ENCODE results near the gene HACD2. TPM values are rescaled to one million over a fixed set of nuclear protein-coding genes. Genes with fewer than 3 reads are reported as not detected.

The HACD2 gene
- total and polyA plus RNA-seq, 2 experiments from 2014 or later, result 27.0 to 41.2 TPM

- TF ChIP-seq EZH2 (IDR thresholded peaks at IDR 0.05; ENCODE audit: insufficient read depth, poor library complexity, severe bottlenecking) (no peak), EZH2phosphoT487 (IDR thresholded peaks at IDR 0.05; ENCODE audit: insufficient read depth, low read depth) (no peak)
- Histone ChIP-seq H3K9ac (no peak overlapping the region), H3K4me3 (no peak overlapping the region)
These were observed 25.6 kb downstream of the HACD2 start for GRCh38 chr3:123559040-123559861.

DNA sequence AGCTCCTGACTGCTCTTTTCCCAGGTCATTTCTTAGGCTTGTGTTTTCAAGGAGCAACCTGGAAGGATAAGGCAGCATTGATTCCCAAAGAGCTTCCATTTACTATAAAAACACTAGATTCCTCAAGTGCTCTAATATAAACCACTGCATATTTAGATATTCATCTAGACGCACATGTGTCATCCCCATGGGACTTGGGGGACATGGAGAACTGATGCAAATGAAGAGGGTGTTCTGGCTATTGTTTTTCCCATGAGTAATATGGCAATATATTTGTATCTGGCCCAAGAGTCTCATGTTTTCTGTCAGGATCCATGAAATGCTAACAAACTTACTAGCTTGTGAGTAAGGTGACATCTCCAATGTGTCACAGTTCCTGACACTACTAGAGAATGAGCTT lies 31.3 kb downstream of the HACD2 start:
- WGBS, 2 experiments (ENCODE audit: low coverage in 1 of 2, low lambda C conversion rate in 2 of 2, missing lambda C conversion rate in 2 of 2), result 96 to 100% methylated on average over 1 of the region's 1 CpG
- H3K9me3 ChIP-seq (ENCODE audit: low read depth), result no peaks in the 10 kb centered on the region
- H3K79me2 ChIP-seq (ENCODE audit: insufficient read depth), result peaks cover 24% of the 10 kb centered on the region

More at GRCh38 chr3:123559040-123559861, 25.6 kb downstream of the HACD2 start:
- no peak overlapping the region for H2AFZ ChIP-seq
- no peak overlapping the region for H3K27ac ChIP-seq
- H3K79me2 ChIP-seq (ENCODE audit: insufficient read depth), result peaks cover 18% of the 10 kb centered on the region
- no peaks in the 10 kb centered on the region for H3K4me1 ChIP-seq (ENCODE audit: insufficient read depth)
- H4K20me1 ChIP-seq (ENCODE audit: insufficient read depth), result no peaks in the 10 kb centered on the region
- H3K27me3 ChIP-seq (replicated peaks; ENCODE audit: insufficient read depth), result no peaks in the 10 kb centered on the region
- no peak overlapping the region for H3K4me2 ChIP-seq (ENCODE audit: unreplicated experiment)
- 27 to 30% methylated on average over 12 of the region's 12 CpGs for WGBS, 2 experiments (ENCODE audit: low coverage in 1 of 2, low lambda C conversion rate in 2 of 2, missing lambda C conversion rate in 2 of 2)
- H3K36me3 ChIP-seq (ENCODE audit: low read depth), result no peaks in the 10 kb centered on the region
- H3K9me3 ChIP-seq (ENCODE audit: low read depth), result no peaks in the 10 kb centered on the region
- no peaks in the 10 kb centered on the region for H3K9me2 ChIP-seq (ENCODE audit: insufficient read depth)
- DNase-seq, result peak; percentile 77
- H3F3A ChIP-seq (ENCODE audit: insufficient read depth), result 0 out of 2 replicates have a peak, but pooled peaks cover 5% of the 10 kb centered on the region
- in situ Hi-C loops (cut with MboI), result loop anchor here (5.0 kb wide), 1 partner anchor 232 kb away; no protein-coding TSS in a partner anchor

GRCh38 chr3:123552768-123553167 lies 32.1 kb downstream of the HACD2 start:
- DNase-seq, result no peak
- in situ Hi-C loops (cut with MboI), result no loop called here
- no peaks in the 10 kb centered on the region for H3F3A ChIP-seq (ENCODE audit: insufficient read depth)
- H3K27me3 ChIP-seq (replicated peaks; ENCODE audit: insufficient read depth), result no peaks in the 10 kb centered on the region
- peaks cover 4% of the 10 kb centered on the region; the same call in 1 of the 2 replicates for H4K20me1 ChIP-seq (ENCODE audit: insufficient read depth)
- no peaks in the 10 kb centered on the region for H3K4me1 ChIP-seq (ENCODE audit: insufficient read depth)
- H3K9ac ChIP-seq, result no peak overlapping the region
- H3K4me2 ChIP-seq (ENCODE audit: unreplicated experiment), result no peak overlapping the region
- TF ChIP-seq EZH2 (IDR thresholded peaks at IDR 0.05; ENCODE audit: insufficient read depth, poor library complexity, severe bottlenecking), result no peak
- TF ChIP-seq EZH2phosphoT487 (IDR thresholded peaks at IDR 0.05; ENCODE audit: insufficient read depth, low read depth), result no peak
- no peak overlapping the region for H3K4me3 ChIP-seq
- H3K9me3 ChIP-seq (ENCODE audit: low read depth), result no peaks in the 10 kb centered on the region
- no peaks in the 10 kb centered on the region; the same call in 1 of the 2 replicates for H3K36me3 ChIP-seq (ENCODE audit: low read depth)
- H2AFZ ChIP-seq, result no peak overlapping the region
- no peak overlapping the region for H3K27ac ChIP-seq
- H3K9me2 ChIP-seq (ENCODE audit: insufficient read depth), result no peaks in the 10 kb centered on the region
- H3K79me2 ChIP-seq (ENCODE audit: insufficient read depth), result peaks cover 24% of the 10 kb centered on the region

More for the DNA sequence above, 31.3 kb downstream of the HACD2 start:
- DNase-seq, result no peak
- Histone ChIP-seq H3K36me3 (ENCODE audit: low read depth) (no peaks in the 10 kb centered on the region; the same call in 1 of the 2 replicates), H3K27ac (no peak overlapping the region), H3K9ac (no peak overlapping the region), H3K27me3 (replicated peaks; ENCODE audit: insufficient read depth) (no peaks in the 10 kb centered on the region), H3K4me3 (no peak overlapping the region), H3K9me2 (ENCODE audit: insufficient read depth) (no peaks in the 10 kb centered on the region), H4K20me1 (ENCODE audit: insufficient read depth) (peaks cover 4% of the 10 kb centered on the region; the same call in 1 of the 2 replicates), H3K4me2 (ENCODE audit: unreplicated experiment) (no peak overlapping the region), H2AFZ (no peak overlapping the region), H3F3A (ENCODE audit: insufficient read depth) (no peaks in the 10 kb centered on the region), H3K4me1 (ENCODE audit: insufficient read depth) (no peaks in the 10 kb centered on the region)
- TF ChIP-seq EZH2phosphoT487 (IDR thresholded peaks at IDR 0.05; ENCODE audit: insufficient read depth, low read depth) (no peak), EZH2 (IDR thresholded peaks at IDR 0.05; ENCODE audit: insufficient read depth, poor library complexity, severe bottlenecking) (no peak)
- in situ Hi-C loops (cut with MboI), result no loop called here

DNA sequence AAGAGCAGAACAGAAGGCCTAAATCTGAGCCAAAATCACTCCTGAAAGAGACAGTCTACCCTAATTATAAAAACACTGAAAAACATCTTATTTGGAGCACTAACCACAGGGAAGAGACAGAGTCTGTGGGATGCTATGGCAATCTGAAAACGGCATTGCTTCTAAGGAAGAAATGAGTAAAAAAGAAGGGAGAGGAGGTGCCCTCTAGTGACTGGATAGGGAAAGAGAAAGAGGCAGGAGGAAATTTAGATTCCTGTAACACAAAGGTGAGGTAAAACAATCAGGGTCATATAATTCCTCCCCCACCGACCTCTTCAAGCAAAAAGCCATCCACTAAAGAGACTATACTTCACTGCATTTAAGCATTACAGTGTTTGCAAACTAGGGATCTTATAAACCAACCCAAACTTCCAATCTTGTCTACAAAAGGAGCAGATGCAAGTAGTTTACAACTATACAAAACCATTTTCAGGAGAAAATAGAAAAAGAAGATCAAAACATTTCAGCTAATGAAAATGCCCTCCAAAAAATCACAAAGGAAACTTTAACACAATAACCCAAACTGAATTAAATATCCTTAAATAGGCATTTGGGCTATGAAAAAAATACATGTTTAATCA lies 32.6 kb downstream of the HACD2 start:
- no peaks in the 10 kb centered on the region for H3K9me3 ChIP-seq (ENCODE audit: low read depth)
- in situ Hi-C loops (cut with MboI), result no loop called here
- H3K4me2 ChIP-seq (ENCODE audit: unreplicated experiment), result no peak overlapping the region
- H2AFZ ChIP-seq, result no peak overlapping the region
- H3K36me3 ChIP-seq (ENCODE audit: low read depth), result no peaks in the 10 kb centered on the region; the same call in 1 of the 2 replicates
- H3K4me1 ChIP-seq (ENCODE audit: insufficient read depth), result peaks cover 1% of the 10 kb centered on the region; the same call in 1 of the 2 replicates
- H3K27me3 ChIP-seq (replicated peaks; ENCODE audit: insufficient read depth), result no peaks in the 10 kb centered on the region
- no peak overlapping the region for H3K27ac ChIP-seq
- WGBS, 2 experiments (ENCODE audit: low coverage in 1 of 2, low lambda C conversion rate in 2 of 2, missing lambda C conversion rate in 2 of 2), result 0% methylated on average over 2 of the region's 2 CpGs
- DNase-seq, result peak; percentile 45
- H3K9me2 ChIP-seq (ENCODE audit: insufficient read depth), result no peaks in the 10 kb centered on the region
- no peak overlapping the region for H3K4me3 ChIP-seq
- no peak overlapping the region for H3K9ac ChIP-seq
- H3F3A ChIP-seq (ENCODE audit: insufficient read depth), result peaks cover 5% of the 10 kb centered on the region
- TF ChIP-seq EZH2phosphoT487 (IDR thresholded peaks at IDR 0.05; ENCODE audit: insufficient read depth, low read depth), result no peak
- TF ChIP-seq EZH2 (IDR thresholded peaks at IDR 0.05; ENCODE audit: insufficient read depth, poor library complexity, severe bottlenecking), result no peak
- H4K20me1 ChIP-seq (ENCODE audit: insufficient read depth), result peaks cover 4% of the 10 kb centered on the region; the same call in 1 of the 2 replicates
- H3K79me2 ChIP-seq (ENCODE audit: insufficient read depth), result peaks cover 24% of the 10 kb centered on the region

Measured in GM23248 (cell line).